ENCODE data around the gene KRT6C.
"Not testable (repeated sequence)": the region's sequence is repeated elsewhere in the genome, so short reads cannot be mapped to it uniquely, and the experiment has no call there.

GRCh38 chr12:52500574-52500973, 27.0 kb upstream of the KRT6C start:
- TF ChIP-seq ZFP3 (CRISPR knock-in tag; IDR thresholded peaks at IDR 0.05); TCF4 (CRISPR knock-in tag; IDR thresholded peaks at IDR 0.05; ENCODE audit: borderline replicate concordance); BACH2 (CRISPR knock-in tag; IDR thresholded peaks at IDR 0.05; ENCODE audit: borderline replicate concordance); ZNF8 (CRISPR knock-in tag; IDR thresholded peaks at IDR 0.05); CREB5 (CRISPR knock-in tag; IDR thresholded peaks at IDR 0.05; ENCODE audit: low read depth); PATZ1 (CRISPR knock-in tag; IDR thresholded peaks at IDR 0.05; ENCODE audit: borderline replicate concordance); OSR1 (CRISPR knock-in tag; IDR thresholded peaks at IDR 0.05); SNAI2 (CRISPR knock-in tag; IDR thresholded peaks at IDR 0.05); TSHZ2 (CRISPR knock-in tag; IDR thresholded peaks at IDR 0.05): not testable (repeated sequence)
